Aorta (tissue), 5 donors: ENCODE measurements around the gene NDUFB2. TPM values are rescaled to one million over a fixed set of nuclear protein-coding genes. Genes with fewer than 3 reads are reported as not detected.

ENCODE experiments used
- ATAC-seq: fragments of 200-7000 bp; cut with Tn5 transposase; one replicate; pipeline ENCODE4 v1.9.1; 2022; ENCODE audit warnings: moderate library complexity; ENCODE audit not compliant: low FRiP score
- DNase-seq, 2 donors: peaks; one replicate each; pipeline ENCODE4 v3.0.0-alpha.2; 2020
- H3K27ac ChIP-seq, 2 donors: one replicate each; pipeline ENCODE4 v1.5.1; 2013; ENCODE audit warnings: low read length in 2 of 2, mild to moderate bottlenecking in 2 of 2, moderate library complexity in 2 of 2, control low read depth in 1 of 2, inconsistent platforms in 1 of 2, low read depth in 1 of 2
- H3K27me3 ChIP-seq, 2 donors: one replicate each; pipeline ENCODE4 v1.6.1; 2013; ENCODE audit warnings: control low read depth in 1 of 2, low read length in 1 of 2, mild to moderate bottlenecking in 1 of 2, moderate library complexity in 1 of 2; ENCODE audit not compliant: insufficient read depth in 2 of 2, control insufficient read depth in 1 of 2
- H3K36me3 ChIP-seq, 2 donors: one replicate each; pipeline ENCODE4 v1.6.1; 2013; ENCODE audit warnings: control low read depth in 1 of 2, low read length in 1 of 2, mild to moderate bottlenecking in 1 of 2; ENCODE audit not compliant: insufficient read depth in 2 of 2, control insufficient read depth in 1 of 2
- H3K4me1 ChIP-seq, 2 donors: one replicate each; pipeline ENCODE4 v1.6.1; 2013; ENCODE audit warnings: low read length in 2 of 2, control low read depth in 1 of 2, mild to moderate bottlenecking in 1 of 2, moderate library complexity in 1 of 2; ENCODE audit not compliant: insufficient read depth in 2 of 2, control insufficient read depth in 1 of 2
- H3K4me3 ChIP-seq, 2 donors: one replicate each; pipeline ENCODE4 v1.5.1; 2013; ENCODE audit warnings: low read length in 2 of 2, control low read depth in 1 of 2, mild to moderate bottlenecking in 1 of 2
- H3K9me3 ChIP-seq: one replicate; pipeline ENCODE4 v1.6.1; 2013; ENCODE audit warnings: mild to moderate bottlenecking, low read length; ENCODE audit not compliant: control insufficient read depth
- WGBS, 2 donors: extraction: QIAGEN DNeasy Blood & Tissue Kit; methylation state at CpG; one replicate each; pipeline ENCODE4 v1.1.7; 2013; 5-methylcytosine and 5-hydroxymethylcytosine counted together
- intact Hi-C, 2 donors: fragments of 100-400 bp; cut with DNase I; formaldehyde crosslinking; loops; one replicate each; pipeline versions ENCODE4 v1.14.2 to v1.15.0; 2022
- polyA plus RNA-seq, 2 donors: library from polyadenylated mRNA; stranded (reverse); fragments of 200-250 nt; gene quantifications; one replicate each; pipeline ENCODE4 v1.2.3, GENCODE V29; 2013
- total RNA-seq, 2 donors: library from RNA; stranded (reverse); fragmentation: NEBNext Ultra II Directional; extraction: Animal tissue kit (Norgen Biotek cat#: 25700); gene quantifications; one replicate each; pipeline ENCODE4 v1.2.1, GENCODE V29; 2021
- donor health status: healthy with polysubstance abuse.
- donor health status: Bipolar disorder and iron deficiency.
- donor health status: DM: no; HTN: no; CAD: no.
- donor health status: DM: no; HTN: no; CAD: no.
- donor health status: DM: yes; HTN: yes; CAD: no.

NDUFB2 gene
- total and polyA plus RNA-seq, 4 donors = 106 to 615 (median 175) TPM

GRCh38 chr7:140752533-140752932 lies 56.0 kb downstream of the NDUFB2 start:
- no peak overlapping the region for H3K4me3 ChIP-seq
- no peaks in the 10 kb centered on the region for H3K4me1 ChIP-seq
- intact Hi-C loops = no loop called here
- H3K27me3 ChIP-seq = no peaks in the 10 kb centered on the region
- no peaks in the 10 kb centered on the region for H3K9me3 ChIP-seq
- no peak for ATAC-seq
- H3K36me3 ChIP-seq = no peaks in the 10 kb centered on the region
- no peak for DNase-seq
- WGBS, 2 donors = 95 to 98% methylated on average over 1 of the region's 1 CpG
- no peak overlapping the region for H3K27ac ChIP-seq

GRCh38 chr7:140754506-140754905 lies 58.0 kb downstream of the NDUFB2 start:
- Histone ChIP-seq H3K36me3 (no peaks in the 10 kb centered on the region), H3K27me3 (no peaks in the 10 kb centered on the region), H3K27ac (no peak overlapping the region), H3K4me1 (no peaks in the 10 kb centered on the region), H3K4me3 (no peak overlapping the region), H3K9me3 (no peaks in the 10 kb centered on the region)
- ATAC-seq (no peak), DNase-seq (no peak)
- WGBS, 2 donors = 69 to 70% methylated on average over 3 of the region's 3 CpGs
- intact Hi-C loops = no loop called here

Other genes starting within 250 kb of the NDUFB2 start
- gene MKRN1, start 217.2 kb upstream of the NDUFB2 start, total RNA-seq = 10 to 100 TPM; 68.5 to 69.2 TPM
- gene MKRN1, start 217.2 kb upstream of the NDUFB2 start, polyA plus RNA-seq = 10 to 100 TPM; 51.2 to 51.8 TPM
- 10 to 100 TPM in 1 of 2 donors, 1 to 10 TPM in 1; 5.9 to 19.2 TPM for gene DENND2A, start 55.9 kb upstream of the NDUFB2 start, total RNA-seq
- gene DENND2A, start 55.9 kb upstream of the NDUFB2 start, polyA plus RNA-seq = 1 to 10 TPM; 1.4 to 1.8 TPM
- 10 to 100 TPM; 12.9 to 15.8 TPM for gene ADCK2, start 23.8 kb upstream of the NDUFB2 start, total RNA-seq
- 10 to 100 TPM; 10.9 to 14.9 TPM for gene ADCK2, start 23.8 kb upstream of the NDUFB2 start, polyA plus RNA-seq
- 10 to 100 TPM; 53.5 to 55.5 TPM for gene BRAF, start 228.2 kb downstream of the NDUFB2 start, total RNA-seq
- 1 to 10 TPM; 4.1 to 6.3 TPM for gene BRAF, start 228.2 kb downstream of the NDUFB2 start, polyA plus RNA-seq